Measurements from ENCODE around the gene TIAM2. TPM values are rescaled to one million over a fixed set of nuclear protein-coding genes. Genes with fewer than 3 reads are reported as not detected.
"Not testable (repeated sequence)": the region's sequence is repeated elsewhere in the genome, so short reads cannot be mapped to it uniquely, and the experiment has no call there.

Gene TIAM2
- total RNA-seq, 1 donor from 2014 or later: 3.7 TPM

GRCh38 chr6:154956771-154957522, 38.2 kb upstream of the TIAM2 start:
- TF ChIP-seq, protein P1, sequence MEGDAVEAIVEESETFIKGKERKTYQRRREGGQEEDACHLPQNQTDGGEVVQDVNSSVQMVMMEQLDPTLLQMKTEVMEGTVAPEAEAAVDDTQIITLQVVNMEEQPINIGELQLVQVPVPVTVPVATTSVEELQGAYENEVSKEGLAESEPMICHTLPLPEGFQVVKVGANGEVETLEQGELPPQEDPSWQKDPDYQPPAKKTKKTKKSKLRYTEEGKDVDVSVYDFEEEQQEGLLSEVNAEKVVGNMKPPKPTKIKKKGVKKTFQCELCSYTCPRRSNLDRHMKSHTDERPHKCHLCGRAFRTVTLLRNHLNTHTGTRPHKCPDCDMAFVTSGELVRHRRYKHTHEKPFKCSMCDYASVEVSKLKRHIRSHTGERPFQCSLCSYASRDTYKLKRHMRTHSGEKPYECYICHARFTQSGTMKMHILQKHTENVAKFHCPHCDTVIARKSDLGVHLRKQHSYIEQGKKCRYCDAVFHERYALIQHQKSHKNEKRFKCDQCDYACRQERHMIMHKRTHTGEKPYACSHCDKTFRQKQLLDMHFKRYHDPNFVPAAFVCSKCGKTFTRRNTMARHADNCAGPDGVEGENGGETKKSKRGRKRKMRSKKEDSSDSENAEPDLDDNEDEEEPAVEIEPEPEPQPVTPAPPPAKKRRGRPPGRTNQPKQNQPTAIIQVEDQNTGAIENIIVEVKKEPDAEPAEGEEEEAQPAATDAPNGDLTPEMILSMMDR (IDR thresholded peaks at IDR 0.05): no peak
- no peak overlapping the region for H3K4me3 ChIP-seq
- no peak overlapping the region for H3K27ac ChIP-seq
- DNase-seq (ENCODE audit: low spot score in 2 of 2): no peak
- H3K9me3 ChIP-seq: no peaks in the 10 kb centered on the region
- no peaks in the 10 kb centered on the region for H3K4me1 ChIP-seq
- peaks cover 0 to 11% of the 10 kb centered on the region in 2 donors for H3K36me3 ChIP-seq
- intact Hi-C loops (cut with DNase I): no loop called here
- no peaks in the 10 kb centered on the region for H3K27me3 ChIP-seq

GRCh38 chr6:154958469-154958868, 36.6 kb upstream of the TIAM2 start:
- DNase-seq (ENCODE audit: low spot score in 2 of 2): no peak
- Histone ChIP-seq H3K4me1 (no peaks in the 10 kb centered on the region), H3K27me3 (no peaks in the 10 kb centered on the region), H3K9me3 (no peaks in the 10 kb centered on the region), H3K4me3 (no peak overlapping the region), H3K27ac (no peak overlapping the region), H3K36me3 (peaks cover 0 to 9% of the 10 kb centered on the region in 2 donors)
- intact Hi-C loops (cut with DNase I): no loop called here
- TF ChIP-seq, protein P1 (IDR thresholded peaks at IDR 0.05): no peak

- H3K9me3 ChIP-seq: no peaks in the 10 kb centered on the region
- DNase-seq (ENCODE audit: low spot score in 2 of 2): no peak
- no peak overlapping the region for H3K4me3 ChIP-seq
- no peaks in the 10 kb centered on the region for H3K4me1 ChIP-seq
- intact Hi-C loops (cut with DNase I): no loop called here
- peaks cover 0 to 9% of the 10 kb centered on the region in 2 donors for H3K36me3 ChIP-seq
- no peaks in the 10 kb centered on the region for H3K27me3 ChIP-seq
- TF ChIP-seq, protein P1 (IDR thresholded peaks at IDR 0.05): no peak
- no peak overlapping the region for H3K27ac ChIP-seq
Measured at GRCh38 chr6:154960299-154960843, 34.7 kb upstream of the TIAM2 start.

DNA sequence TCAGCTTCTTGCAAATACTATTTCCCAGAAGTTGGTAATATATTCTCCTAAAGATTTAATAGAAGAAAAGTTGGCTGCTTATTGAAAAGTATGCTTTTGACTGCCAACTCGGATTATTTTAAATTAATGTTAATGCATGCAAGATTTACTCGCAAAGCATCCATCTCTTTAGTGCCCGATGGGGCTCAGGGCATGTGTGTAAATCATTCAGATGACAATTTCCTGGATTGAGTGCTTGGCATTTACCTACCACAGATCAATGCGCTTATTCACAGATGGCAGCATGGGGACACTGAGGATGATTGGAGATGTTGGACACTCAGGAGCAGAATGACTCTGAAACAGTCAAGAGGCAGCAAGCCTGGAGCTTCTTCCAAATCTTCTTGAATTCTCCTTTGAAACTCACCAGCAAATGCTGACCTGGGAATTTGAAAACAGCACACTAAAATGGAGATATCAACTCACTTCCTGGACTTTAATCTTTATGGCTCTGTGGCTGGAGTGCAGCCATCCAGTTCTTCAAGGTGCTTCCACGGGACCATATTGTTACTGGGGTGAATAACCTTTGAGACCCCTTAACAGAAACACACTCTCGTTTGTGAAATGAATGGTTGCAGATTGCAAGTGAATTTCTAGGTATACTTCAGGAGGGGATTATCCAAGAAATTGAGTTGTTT, 34.1 kb upstream of the TIAM2 start:
- intact Hi-C loops (cut with DNase I): no loop called here
- DNase-seq (ENCODE audit: low spot score in 2 of 2): no peak
- TF ChIP-seq, protein P1 (IDR thresholded peaks at IDR 0.05): no peak

DNA sequence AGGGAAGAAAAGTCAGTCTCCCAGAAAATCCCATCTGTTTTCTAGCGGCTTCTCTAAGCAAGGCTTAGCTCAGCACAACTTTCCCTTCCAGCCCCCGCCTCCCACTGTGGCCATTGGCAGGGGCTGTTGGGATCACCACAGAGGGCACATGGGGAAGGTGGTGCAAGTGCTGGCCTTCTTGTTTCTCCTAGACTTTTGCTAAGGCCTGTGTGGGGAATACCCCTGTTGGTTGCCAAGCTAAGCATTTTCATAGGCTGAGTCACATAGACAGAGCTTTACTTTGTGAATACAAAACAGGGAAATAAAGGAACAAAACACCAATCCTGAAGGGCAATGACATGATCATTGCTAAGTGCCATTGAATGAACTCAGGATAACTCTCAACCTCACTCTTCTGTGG, 32.4 kb upstream of the TIAM2 start:
- no peak overlapping the region for H3K4me3 ChIP-seq
- DNase-seq (ENCODE audit: low spot score in 2 of 2): no peak
- no peaks in the 10 kb centered on the region for H3K27me3 ChIP-seq
- TF ChIP-seq, protein P1 (IDR thresholded peaks at IDR 0.05): no peak
- intact Hi-C loops (cut with DNase I): no loop called here
- no peak overlapping the region for H3K27ac ChIP-seq
- H3K9me3 ChIP-seq: no peaks in the 10 kb centered on the region
- peaks cover 0 to 9% of the 10 kb centered on the region in 2 donors for H3K36me3 ChIP-seq
- no peaks in the 10 kb centered on the region for H3K4me1 ChIP-seq

More for the DNA sequence above, 34.1 kb upstream of the TIAM2 start:
- Histone ChIP-seq H3K27ac (no peak overlapping the region), H3K9me3 (no peaks in the 10 kb centered on the region), H3K4me1 (no peaks in the 10 kb centered on the region), H3K4me3 (no peak overlapping the region), H3K27me3 (no peaks in the 10 kb centered on the region), H3K36me3 (peaks cover 0 to 9% of the 10 kb centered on the region in 2 donors)

DNA sequence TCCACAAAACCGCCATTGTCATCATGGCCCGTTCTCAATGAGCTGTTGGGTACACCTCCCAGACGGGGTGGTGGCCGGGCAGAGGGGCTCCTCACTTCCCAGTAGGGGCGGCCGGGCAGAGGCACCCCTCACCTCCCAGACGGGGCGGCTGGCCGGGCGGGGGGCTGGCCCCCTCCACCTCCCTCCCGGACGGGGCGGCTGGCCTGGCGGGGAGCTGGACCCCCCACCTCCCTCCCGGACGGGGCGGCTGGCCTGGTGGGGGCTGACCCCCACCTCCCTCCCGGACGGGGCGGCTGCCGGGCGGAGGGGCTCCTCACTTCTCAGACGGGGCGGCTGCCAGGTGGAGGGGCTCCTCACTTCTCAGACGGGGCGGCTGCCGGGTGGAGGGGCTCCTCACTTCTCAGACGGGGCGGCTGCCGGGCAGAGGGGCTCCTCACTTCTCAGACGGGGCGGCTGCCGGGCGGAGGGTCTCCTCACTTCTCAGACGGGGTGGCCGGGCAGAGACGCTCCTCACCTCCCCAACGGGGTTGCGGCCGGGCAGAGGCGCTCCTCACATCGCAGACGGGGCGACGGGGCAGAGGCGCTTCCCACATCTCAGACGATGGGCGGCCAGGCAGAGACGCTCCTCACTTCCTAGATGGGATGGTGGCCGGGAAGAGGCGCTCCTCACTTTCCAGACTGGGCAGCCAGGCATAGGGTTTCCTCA, 28.9 kb upstream of the TIAM2 start:
- H3K27me3 ChIP-seq; intact Hi-C loops (cut with DNase I); H3K36me3 ChIP-seq; H3K4me1 ChIP-seq; H3K9me3 ChIP-seq; DNase-seq (ENCODE audit: low spot score in 2 of 2); H3K27ac ChIP-seq; H3K4me3 ChIP-seq: not testable (repeated sequence)

Data from ascending aorta (tissue), 2 donors.